ENCODE data around the gene HADH.

DNA sequence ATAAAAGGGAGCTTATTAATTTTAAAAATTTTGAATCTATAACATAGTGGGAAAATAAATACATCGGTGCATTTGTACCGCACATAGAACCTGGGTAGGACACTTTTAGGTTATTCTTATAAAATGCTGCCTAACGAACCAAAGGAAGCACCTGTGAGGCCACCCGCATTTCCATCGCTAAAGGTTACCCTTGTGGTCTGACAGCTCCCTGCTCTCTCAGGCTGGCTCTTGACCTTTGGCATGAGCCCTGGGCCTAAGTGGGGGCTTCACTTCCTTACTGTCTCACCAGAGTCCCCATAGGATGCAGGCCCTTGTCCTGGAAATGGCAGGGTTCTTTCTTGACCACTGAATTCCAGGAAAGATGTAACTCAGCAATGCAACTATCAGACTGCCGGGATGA, 46.0 kb downstream of the HADH start:
- TF ChIP-seq CTCF (conservative IDR thresholded peaks at IDR 0.05; ENCODE audit: low read length) (no peak), EZH2phosphoT487 (IDR thresholded peaks at IDR 0.05; ENCODE audit: borderline replicate concordance, low read depth, low read length) (no peak)
